HG02623 (cell line): ENCODE measurements around the gene SMC4.

ENCODE experiments used
- ATAC-seq: cut with Tn5 transposase; IDR thresholded peaks from one replicate; pipeline ENCODE4 v1.9.1; 2021; ENCODE audit warnings: moderate library complexity; ENCODE audit not compliant: unreplicated experiment

SMC4 gene

GRCh38 chr3:160475153-160475552 is 75.7 kb downstream of the SMC4 start:
- ATAC-seq: no peak

DNA sequence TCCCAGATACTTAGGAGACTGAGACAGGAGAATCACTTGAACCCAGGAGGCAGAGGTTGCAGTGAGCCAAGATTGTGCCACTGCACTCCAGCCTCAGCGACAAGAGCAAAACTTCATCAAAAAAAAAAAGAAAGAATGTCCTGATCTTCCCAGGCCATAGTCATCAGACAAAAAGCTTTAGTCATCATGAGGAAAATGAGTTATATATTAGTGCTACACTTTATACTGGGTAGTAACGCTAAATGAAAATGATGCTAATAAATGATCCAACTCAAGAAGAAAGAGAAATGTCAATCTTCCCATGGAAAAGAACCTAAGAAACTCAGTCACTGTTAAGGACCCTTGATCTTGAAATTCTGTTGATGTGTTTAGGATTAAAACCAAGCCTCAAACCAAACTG is 76.4 kb downstream of the SMC4 start:
- ATAC-seq: no peak

DNA sequence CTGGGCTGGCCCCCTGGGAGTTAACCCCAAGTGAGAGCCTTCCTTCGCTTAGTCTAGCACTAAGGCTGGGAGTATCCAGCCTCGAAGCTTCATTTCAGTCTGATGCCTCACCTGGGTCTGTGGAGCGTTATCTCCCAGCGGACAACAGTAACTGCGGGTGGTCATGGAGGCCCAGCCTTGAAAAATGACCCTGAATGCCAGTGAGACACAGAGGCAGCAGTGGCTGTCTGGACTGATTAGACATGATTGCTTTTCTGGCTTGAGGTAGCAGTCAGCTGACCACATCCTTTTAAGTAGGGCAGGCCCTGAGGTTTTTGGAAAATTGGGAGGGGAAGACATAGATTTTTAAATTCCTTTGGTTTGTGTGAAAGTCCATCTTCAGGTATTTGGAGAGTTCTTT is 78.3 kb downstream of the SMC4 start:
- ATAC-seq: no peak

DNA sequence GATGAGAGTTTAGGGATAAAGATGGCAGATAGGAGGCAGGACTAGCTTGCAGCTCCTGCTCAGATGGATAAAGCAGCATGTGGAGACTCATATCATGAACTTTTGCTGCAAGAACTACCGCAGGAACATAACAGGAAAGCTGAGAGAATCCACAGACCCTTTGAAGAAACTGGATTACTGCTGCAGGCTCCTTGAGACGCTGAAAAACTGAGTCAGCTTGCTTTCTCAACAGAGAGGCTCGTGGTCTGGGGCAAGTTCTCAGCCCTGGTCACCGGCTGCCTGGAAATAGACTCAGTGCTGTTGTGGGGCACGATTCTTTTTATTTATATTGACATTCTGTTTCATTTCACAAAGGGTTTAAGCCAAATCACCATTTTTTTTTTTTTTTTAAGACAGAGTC is 78.9 kb downstream of the SMC4 start:
- no peak for ATAC-seq

DNA sequence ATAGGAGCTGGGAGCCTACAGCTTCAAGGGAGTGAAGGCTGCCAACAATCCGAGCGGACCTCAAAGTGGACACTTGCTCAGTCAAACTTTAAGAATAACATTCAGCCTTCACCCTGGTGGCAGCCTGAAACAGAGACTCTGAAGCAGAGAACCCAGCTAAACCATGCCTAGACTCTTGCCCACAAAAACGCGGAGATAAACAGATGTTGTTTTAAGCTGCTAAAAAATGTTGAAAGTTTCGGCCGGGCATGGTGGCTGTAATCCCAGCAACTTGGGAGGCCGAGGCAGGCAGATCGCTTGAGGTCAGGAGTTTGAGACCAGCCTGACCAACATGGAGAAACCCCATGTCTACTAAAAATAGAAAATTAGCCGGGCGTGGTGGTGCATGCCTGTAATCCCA is 79.9 kb downstream of the SMC4 start:
- ATAC-seq: no peak

DNA sequence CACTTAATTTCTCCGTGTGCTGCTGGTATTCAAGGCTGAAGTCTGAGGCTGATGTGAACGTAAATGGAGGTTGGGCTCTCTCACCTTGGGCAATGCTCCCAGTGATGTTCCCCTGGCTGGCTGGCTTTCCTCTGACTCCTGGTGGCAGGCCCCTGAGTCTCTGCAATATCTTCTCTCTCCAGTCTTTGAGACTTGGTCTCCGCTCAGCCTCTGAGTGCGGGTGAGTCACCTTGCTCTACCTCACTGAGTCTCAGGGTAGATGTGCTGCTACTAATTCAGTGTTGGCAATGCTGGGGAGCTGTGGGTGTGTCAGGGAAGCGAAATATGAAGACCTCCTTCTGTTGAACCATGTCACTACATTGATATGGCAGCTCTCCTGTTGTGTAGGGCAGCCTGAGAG is 81.5 kb downstream of the SMC4 start:
- ATAC-seq: no peak

DNA sequence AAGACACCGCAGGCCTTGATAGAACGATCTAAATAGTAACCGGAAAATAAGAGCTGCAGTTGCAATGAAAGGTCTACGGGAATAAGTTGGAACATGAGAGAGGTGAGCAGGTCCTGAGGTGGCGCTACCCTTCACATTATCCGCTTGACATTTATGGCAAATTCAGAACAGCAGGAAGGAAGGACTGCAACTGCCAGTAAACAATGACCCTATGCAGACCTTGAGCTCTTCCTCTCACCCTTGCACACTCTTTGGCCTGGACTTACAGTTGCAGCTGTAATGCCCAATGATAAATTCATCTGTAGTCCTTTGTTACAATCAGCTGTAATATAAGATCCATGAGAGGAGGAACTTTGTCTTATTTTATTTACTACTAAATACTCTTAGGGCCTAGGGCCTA is 82.4 kb downstream of the SMC4 start:
- ATAC-seq: no peak

DNA sequence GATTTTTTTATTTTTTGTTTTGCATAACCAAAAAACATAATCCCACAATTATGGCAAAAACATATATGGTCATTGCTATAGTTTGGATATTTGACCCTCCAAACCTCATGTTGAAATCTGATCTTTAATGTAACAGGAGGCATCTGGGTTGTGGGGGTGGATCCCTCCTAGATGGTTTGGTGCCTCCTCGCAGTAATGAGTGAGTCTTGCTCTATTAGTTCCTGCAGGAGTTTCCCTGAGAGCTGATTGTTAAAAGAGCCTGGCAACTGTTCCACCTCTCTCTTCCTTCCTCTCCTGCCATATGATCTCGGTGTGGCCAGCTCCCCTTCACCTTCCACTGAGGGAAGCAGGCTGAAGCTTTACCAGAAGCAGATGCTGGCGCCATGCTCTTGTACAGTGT is 83.3 kb downstream of the SMC4 start:
- no peak for ATAC-seq
